Medulla oblongata (tissue), 1 donor: ENCODE measurements around the gene TMEM178B.
A peak's percentile ranks its signal among the peaks of the same experiment; 100 is the strongest.
"Not testable (repeated sequence)": the region's sequence is repeated elsewhere in the genome, so short reads cannot be mapped to it uniquely, and the experiment has no call there.

Experiments
- DNase-seq: peaks from one replicate; pipeline ENCODE4 v3.0.0-alpha.2; 2015; ENCODE audit errors: extremely low spot score

The TMEM178B gene

DNA sequence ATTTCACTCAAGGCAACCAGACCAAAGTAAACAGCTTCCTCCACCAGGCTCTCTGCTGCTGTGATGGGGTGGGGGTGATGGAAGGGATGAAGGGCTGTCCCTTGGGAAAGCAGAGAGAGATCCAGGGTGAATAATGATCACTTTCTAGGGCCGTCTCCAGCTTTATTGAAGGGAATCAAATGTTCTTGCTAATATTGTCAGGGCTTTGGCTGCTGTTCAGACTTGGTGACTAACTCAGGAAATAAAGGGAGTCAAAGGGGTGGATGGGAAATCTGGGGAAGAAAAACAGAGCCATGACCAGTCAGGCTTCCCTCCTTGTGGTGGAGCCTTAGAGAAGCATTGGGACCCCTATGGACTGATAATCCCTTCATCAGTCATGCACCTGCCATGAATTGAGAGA, 281.2 kb downstream of the TMEM178B start:
- peak; percentile 56 for DNase-seq

DNA sequence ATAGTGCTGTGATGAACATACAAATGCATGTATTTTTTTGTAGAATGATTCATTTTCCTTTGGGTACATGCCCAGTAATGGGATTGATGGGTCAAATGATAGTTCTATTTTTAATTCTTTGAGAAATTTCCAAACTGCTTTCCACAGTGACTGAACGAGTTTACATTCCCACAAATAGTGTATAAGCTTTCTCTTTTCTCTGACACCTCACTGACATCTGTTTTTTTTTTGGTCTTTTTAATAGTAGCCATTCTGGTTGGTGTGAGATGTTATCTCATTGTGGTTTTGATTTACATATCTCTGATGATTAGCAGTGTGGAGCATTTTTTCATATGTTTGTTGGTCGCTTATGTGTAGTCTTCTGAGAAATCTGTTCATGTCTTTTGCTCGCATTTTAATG, 282.3 kb downstream of the TMEM178B start:
- DNase-seq: no peak

DNA sequence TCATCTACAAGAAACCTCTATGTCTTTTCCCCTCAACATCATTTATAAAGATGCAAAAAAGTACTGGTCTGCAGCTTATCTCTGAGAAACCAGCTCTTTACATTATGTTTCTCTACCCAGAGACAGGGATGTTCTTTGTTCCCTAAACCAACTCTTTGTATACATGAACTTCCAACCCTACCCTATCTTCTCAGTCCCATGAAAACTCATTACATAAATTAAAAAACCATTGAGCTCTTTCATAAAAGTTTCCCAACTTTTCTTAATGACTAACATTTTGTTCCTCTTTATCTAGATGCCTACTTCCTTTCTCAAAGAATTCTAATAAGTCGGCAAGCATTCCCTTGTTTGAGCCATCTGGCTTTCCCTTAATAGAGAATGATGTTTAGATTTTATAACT, 284.5 kb downstream of the TMEM178B start:
- DNase-seq: no peak

DNA sequence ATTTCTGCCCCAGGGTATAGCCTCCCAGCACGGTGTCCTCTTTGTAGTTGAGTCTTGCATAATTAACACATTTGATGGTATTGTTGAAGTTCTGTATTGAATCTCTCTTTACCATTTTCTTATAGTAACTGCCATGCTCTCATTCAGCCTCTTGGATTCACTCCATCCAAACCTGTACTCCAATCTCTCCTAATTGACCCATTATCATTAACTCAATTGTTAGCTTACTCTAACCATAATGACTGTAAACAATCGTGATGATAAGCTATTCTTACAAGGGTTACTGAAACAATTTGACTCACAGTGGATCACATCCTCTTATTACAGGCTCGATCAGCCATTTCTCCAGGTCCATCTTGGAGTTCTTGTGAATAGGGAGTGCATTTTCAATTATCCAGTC, 285.4 kb downstream of the TMEM178B start:
- DNase-seq: no peak

DNA sequence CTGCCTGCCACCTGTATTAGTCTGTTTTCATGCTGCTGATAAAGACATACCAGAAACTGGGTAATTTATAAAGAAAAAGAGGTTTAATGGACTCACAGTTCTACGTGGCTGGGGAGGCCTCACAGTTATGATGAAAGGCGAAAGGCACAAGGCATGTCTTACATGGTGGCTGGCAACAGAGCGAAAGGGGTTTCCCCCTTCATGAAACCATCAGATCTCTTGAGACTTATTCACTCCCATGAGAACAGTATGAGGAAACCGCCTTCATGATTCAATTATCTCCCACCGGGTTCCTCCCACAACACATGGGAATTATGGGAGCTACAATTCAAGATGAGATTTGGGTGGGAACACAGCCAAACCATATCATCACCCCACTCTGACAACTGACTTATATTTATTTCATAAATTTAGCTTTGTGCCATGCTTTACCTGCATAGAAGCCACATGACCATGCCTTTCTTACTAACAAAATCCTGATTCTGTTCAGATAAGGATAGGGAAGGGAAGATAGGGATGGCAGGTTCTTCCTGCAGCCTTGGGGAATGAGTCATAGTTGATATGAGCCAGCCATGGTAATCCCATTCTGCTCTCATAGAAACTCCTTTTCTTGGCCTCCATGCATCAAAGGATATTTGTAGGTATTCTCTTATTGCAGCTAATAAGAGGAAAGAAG, 286.0 kb downstream of the TMEM178B start:
- no peak for DNase-seq

DNA sequence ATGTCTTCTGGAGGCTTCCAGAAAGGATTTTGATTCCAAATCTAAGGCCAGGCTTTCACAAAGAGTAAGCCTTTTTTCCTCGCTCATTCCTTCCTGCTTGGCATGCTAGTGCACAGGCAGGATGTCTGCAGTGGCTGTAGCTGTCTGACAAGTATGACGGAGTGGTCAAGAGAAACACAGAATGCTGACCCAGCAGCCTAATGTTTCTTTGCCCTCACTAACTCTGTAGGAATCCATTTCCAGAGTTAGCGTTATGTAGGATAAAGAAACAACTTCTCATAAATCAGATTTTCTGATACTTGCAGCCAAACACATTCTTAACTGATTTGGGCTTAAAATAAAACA, 286.5 kb downstream of the TMEM178B start:
- DNase-seq: no peak

DNA sequence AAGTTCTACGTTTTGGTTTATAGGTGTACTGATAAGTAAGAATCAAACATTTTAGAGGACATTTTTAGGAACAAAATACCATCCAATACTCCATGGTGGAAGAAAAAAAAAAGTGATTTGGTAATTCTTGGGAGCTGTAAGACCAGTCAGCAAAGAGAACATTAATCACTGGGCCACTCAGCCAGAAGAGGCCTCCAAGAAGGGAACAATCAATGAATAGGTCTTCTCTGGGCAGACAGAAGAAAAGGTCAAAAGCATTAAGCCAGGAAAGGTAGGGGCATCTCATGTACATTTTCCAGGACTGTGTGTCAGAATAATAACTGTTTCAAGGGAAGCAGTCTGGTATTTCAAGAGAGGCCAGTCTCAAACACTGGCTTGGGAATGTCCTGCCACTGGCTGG, 286.9 kb downstream of the TMEM178B start:
- no peak for DNase-seq

DNA sequence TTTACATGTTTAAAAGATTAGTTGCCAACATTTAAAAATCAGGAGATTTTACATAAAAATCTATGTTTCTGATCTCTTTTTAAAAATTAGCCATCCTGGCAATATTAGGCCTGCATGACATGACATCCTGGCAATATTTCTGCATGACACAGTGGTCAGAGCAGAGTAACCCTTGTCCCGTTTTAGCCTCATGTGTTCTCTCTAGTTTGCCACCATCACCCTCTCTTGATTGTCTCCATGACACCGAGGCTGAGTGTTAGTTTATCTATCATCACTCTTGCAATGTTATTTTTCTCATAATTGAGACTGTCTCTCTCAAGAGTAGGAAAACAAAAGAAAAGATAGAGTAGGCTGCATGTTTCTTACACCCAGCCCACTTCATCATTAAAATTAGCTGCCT, 287.6 kb downstream of the TMEM178B start:
- no peak for DNase-seq

DNA sequence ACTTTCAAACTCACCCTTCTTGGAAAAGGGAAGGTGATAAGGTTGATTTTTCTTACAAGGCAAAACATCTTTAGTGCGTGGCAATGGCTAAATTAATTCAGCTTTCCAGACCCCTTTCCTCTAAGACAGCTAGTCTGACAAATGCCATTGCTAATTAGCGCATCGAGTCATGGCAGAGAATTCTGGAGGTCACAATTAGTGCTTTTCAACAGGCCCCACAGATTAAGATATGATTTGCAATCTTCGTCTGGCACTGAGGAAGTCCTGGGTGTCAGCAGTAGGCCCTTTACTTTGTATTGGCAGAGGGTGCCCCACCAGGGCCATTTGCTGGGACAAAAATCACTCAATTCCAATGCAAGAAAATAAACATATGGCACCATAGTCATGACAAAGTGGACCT, 288.1 kb downstream of the TMEM178B start:
- no peak for DNase-seq

DNA sequence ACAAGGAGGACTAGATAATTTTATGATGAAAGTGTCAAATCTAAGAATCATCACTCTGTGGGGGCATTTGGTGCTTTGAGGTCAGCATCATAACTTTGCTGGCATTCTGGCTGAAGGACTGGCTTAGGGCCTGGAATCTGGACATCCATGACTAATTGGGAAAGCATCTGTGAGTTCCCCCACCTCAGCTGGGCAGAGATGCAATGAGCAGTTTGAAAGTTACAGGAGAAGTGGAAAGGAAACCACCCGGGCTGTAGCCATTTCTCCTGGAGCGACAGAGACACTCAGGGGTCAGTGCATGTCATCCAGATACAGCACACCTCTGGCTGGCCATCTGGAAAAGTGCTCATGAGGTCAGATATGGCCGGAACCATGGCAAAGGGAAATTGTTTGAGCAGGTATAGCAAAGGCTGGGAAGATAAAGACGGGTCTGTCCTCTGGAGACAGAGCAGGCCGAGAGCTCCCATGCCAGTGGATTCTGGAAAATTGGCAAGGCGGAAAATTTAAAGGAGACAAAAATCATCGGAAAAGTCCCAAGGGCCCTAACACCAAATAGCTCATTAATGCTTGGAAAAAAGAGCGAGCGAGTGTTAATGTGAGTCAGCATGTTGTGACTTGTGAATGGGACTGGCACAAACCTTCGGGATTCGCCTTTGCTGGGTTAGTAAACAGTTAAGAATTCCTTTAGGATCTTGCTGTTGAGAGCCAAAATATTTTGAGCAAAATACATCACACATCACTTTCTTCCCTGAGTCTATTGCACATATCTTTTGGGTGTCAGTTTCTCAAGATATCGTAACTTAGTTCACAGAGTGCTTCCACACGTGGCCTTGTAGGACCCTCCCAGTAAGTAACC, 288.9 kb downstream of the TMEM178B start:
- no peak for DNase-seq

DNA sequence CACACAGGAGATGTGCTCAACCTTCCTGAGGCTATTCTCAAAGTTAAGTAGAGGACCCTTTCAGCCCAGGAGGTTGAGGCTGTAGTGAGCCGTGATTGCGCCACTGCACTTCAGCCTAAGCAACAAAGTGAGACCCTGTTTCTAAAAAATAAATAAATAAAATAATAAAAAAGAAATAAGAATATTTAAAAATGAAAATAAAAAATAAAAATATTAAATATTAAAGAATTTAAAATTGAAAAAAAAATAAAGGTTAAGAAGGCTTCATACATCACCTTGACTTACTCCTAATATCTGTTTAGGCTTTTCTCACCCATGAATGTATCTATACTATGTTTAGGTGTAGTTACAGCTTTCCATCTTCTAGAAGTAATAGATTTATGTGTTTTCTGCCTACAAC, 289.9 kb downstream of the TMEM178B start:
- DNase-seq: no peak

DNA sequence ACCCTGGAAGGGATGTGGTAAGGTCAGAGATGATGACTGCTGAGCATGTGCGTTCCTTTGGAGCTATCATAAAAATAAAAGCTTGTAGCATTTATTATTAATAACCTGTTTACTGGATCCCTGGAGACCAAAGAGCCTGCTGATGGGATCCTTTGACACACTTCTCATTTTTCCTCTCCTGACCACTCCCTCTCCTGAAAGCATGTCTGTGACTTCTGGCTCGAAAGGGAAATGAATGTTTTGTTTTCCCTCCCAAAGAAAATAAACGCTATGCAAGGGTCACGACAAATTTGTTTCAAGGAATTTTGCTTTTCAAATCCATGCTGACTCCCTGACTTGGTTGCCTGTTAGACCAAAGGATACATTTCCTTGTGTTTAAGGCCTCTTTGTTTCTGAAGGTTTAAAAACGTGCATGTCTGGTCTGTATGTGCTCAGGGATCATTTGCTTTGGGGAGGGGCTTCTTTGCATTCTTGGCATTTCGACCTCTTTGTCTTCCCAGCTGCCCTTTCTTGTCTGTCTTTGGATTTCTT, 292.3 kb downstream of the TMEM178B start:
- DNase-seq: no peak

DNA sequence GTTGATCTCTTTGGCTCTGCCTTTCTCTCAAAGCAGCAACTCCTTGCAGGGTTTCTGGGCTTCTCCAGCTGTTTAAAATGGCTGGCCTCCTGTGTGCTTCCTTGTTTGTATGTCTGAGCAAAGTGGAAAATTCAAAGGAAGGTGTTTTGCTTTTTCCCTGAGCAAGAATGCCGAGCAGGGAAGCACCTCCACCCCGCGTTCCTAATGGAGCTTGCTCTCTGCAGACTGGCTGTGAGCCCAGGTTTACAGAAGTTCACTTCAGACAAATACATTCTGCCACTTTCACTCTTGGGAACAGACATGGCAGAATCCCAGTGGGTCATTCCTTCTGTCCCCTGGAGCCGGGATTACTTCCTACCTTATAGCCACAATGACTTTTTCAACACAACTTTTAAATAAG, 295.6 kb downstream of the TMEM178B start:
- DNase-seq: peak; percentile 70

DNA sequence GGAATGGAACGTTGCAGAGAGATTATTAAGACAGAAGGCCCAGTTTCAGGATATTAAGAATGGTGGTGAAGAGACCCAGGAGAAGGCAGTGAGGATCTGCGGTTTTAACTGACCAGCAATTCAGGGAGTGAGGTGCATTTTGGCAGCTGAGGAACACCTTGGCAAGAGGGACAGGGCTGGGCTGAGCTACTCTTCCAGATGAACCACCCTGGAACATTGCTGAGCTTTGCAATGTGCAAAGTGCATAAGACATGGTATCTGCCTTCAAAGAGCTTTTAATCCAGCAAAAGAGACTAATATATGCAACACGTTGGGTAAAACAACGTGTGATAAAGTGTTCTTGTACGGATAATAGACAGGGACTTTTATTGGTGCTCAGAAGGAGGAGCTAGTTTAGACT, 296.3 kb downstream of the TMEM178B start:
- no peak for DNase-seq

DNA sequence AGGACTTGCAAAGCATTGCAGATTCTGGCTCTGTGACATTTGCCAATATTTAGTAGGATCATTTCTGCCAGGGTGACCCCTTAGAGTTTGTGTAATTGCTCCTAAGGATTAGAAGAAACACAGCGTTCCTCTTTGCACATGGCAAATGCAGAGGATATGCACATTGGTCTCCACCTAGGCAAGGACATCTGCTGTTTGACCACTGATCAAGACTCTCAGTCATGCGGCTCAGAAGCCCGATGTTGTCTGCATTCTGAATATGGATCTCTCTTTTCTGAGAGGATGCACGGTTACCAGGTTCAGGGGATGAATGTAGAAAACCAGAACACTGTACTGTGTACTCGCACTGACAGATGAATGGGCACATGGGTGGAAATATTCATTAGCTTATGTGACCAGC, 296.8 kb downstream of the TMEM178B start:
- no peak for DNase-seq

DNA sequence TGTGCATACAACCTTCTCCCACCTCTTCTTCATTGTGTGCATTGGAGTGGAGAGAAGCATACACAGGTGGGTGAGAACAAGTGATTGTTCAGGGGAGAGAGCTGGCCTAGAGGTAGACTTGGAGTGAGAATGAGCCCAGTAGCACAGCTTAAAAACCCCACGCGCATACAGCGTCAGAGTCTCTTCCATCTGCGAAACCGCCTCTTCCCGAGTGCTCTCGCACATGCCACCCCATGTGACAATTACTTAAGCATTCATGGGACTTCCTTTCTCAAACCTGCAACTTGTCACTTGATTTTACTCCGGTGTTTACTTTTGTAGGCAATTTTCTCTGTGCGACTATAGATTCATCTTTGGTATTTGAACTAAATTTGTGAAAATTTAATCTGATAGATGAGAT, 300.6 kb downstream of the TMEM178B start:
- DNase-seq: no peak

DNA sequence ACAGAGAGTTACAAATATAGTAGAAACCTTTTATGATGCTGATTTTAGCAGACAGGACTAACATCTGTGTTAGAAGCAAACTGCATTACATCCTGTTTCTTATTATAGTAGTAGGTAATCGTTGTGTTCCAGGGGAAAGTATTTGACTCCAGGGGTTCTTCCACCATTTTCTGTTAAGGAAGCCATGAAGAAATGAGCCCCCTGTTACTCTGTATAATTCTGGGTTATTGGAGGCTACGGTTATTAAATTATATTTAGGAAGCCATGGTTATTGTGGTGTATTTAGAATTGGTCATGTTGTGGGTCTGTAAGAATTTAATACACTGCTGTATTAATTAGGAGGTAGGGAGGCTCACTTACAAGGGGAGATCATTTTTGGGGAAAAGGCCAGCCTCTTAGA, 301.6 kb downstream of the TMEM178B start:
- no peak for DNase-seq

DNA sequence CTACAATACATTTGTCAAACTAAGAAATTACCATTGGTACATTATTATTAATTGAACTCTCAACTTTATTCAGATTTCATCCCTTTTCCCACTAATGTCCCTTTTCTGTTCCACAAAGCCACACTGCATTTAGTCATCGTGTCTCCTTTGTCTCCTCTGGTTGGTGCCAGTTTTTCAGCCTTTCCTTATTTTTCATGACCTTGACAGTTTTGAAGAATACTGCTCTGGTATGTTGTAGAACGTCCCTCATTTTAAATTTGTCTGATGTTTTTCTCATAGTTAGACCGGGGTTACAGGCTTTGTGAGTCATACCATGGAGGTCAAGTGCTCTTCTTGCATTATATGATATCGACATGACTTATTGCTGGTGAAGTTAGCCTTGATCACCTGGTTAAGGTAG, 304.0 kb downstream of the TMEM178B start:
- no peak for DNase-seq

DNA sequence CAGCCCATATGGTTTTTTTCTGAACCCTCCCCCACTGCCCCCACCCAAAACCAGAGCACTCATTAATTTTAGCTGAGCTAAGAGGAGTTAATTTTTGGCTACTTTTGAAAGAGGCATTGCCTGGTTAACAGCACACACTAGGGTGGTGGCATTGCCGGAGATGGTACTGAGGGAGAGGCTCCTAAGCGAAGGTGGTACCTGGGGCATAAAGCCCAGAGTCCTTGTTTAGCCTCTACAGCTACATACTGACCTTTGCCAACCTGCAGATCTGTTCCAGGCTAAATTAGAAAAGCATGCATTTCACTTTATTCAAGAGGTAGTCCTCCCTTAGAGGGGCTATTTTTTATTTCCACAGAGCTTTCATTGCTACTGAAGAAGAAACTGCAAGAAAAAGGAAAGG, 304.5 kb downstream of the TMEM178B start:
- DNase-seq: no peak

DNA sequence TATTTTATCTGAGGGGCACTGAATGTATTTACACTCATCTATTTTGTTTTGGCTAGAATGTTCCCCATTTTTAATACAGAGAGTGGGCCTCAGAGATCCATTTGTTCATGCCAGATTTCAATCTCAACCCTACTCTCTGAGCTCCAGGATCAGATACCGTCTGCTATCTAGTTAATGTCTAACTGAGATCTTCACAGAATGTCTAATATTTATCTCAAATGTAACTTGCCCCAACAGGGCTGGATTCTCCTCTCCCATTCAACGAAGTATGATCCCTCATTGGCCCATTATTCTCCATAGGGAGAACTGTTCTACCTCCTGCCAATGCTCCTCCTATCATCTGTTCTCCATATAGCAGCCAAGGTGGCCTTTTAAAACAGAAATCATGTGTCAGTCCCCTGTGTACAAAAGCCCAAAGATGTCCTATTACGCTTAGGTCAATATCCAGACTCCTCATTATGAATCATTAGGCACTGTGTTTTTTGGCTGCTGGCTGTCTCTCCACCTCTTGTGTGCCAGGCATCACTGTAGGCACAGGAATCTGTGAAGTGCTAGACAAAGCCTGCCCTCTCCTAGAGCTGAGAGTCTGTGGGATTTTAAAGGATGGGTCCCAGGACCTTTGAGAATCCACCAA, 308.0 kb downstream of the TMEM178B start:
- DNase-seq: no peak

DNA sequence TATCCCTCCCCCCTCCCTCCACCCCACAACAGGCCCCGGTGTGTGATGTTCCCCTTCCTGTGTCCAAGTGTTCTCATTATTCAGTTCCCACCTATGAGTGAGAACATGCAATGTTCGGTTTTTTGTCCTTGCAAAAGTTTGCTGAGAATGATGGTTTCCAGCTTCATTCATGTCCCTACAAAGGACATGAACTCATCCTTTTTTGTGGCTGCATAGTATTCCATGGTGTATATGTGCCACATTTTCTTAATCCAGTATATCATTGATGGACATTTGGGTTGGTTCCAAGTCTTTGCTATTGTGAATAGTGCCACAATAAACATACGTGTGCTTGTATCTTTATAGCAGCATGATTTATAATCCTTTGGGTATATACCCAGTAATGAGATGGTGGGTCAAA, 309.5 kb downstream of the TMEM178B start:
- DNase-seq: not testable (repeated sequence)

DNA sequence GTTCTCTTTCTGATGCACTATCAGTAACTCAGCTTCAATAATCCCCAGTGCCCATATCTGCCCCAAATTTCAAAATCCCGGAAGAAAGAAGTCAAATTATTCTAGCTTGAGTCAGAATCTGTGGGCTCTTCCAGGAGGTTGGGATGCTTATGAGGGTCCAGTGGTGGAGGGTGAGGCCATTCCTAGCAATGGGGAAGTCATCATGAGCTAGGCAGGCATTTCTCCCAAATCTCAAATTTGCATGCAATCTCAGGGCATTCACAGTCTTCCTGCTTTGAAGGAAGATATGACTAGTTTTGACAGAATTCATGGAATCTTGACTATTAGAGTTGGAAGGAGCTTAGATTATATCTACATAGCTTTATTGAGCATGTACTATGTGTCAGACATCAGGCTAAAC, 313.0 kb downstream of the TMEM178B start:
- DNase-seq: no peak
